GM13977 (cell line): Measurements from ENCODE around the gene ADAMTS13.

Experiments used
- DNase-seq: peaks from one replicate; pipeline ENCODE4 v3.0.0; 2012; ENCODE audit warnings: low spot score
- in situ Hi-C: fragments of 300-500 bp; cut with MboI; formaldehyde crosslinking; loops from one replicate; pipeline ENCODE4 v1.12.0; 2022; ENCODE audit warnings: low sequenced_read_pairs, low pct_unique_long_range_greater_than_20kb, mixed read lengths, inconsistent platforms; ENCODE audit not compliant: unreplicated experiment
- TF ChIP-seq, protein P1 (sequence below): IDR thresholded peaks from 2 replicates; pipeline ENCODE4 v1.5.1; 2012; ENCODE audit warnings: mild to moderate bottlenecking, control low read depth; ENCODE audit not compliant: insufficient read depth; ENCODE audit errors: extremely low read depth, missing control alignments

Gene ADAMTS13

GRCh38 chr9:133429641-133430161 is 7.5 kb downstream of the ADAMTS13 start:
- in situ Hi-C loops, result no loop called here
- DNase-seq, result peak; percentile 83
- TF ChIP-seq, protein P1, sequence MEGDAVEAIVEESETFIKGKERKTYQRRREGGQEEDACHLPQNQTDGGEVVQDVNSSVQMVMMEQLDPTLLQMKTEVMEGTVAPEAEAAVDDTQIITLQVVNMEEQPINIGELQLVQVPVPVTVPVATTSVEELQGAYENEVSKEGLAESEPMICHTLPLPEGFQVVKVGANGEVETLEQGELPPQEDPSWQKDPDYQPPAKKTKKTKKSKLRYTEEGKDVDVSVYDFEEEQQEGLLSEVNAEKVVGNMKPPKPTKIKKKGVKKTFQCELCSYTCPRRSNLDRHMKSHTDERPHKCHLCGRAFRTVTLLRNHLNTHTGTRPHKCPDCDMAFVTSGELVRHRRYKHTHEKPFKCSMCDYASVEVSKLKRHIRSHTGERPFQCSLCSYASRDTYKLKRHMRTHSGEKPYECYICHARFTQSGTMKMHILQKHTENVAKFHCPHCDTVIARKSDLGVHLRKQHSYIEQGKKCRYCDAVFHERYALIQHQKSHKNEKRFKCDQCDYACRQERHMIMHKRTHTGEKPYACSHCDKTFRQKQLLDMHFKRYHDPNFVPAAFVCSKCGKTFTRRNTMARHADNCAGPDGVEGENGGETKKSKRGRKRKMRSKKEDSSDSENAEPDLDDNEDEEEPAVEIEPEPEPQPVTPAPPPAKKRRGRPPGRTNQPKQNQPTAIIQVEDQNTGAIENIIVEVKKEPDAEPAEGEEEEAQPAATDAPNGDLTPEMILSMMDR, result peak; percentile 48

GRCh38 chr9:133430244-133430643 is 8.1 kb downstream of the ADAMTS13 start:
- TF ChIP-seq, protein P1, result no peak
- DNase-seq, result no peak
- in situ Hi-C loops, result no loop called here

DNA sequence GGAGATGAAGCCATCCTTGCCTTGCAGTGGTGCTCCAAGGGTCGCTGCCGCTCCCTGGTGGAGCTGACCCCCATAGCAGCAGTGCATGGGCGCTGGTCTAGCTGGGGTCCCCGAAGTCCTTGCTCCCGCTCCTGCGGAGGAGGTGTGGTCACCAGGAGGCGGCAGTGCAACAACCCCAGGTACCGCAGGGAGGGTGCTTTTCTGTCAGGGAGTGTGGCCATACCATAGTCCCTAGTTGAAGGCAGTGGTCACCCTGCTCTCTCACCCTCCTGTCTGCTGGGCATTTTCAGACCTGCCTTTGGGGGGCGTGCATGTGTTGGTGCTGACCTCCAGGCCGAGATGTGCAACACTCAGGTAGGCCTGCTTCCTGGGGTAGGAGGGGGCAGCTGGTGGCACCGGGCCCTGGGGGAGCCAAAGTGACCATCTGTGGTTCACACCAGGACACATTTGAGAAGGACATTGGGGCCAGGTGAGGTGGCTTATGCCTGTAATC is 11.2 kb downstream of the ADAMTS13 start:
- no peak for DNase-seq
- TF ChIP-seq, protein P1, result peak; percentile 21
- in situ Hi-C loops, result no loop called here

DNA sequence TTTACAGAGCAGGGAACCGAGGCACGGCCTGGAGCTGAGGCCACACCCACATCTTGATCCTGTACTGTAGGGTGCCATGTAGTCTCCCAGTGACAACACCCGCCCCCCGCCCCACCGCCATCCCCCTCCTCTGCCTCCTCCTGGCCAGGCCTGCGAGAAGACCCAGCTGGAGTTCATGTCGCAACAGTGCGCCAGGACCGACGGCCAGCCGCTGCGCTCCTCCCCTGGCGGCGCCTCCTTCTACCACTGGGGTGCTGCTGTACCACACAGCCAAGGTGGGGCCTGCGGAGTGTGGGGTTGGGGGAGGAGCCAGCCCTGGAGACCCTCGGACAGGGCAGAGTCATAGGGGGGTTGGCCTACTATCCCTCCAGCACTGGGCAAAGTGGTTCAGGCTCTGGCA is 14.5 kb downstream of the ADAMTS13 start:
- in situ Hi-C loops, result no loop called here
- TF ChIP-seq, protein P1, result no peak

DNA sequence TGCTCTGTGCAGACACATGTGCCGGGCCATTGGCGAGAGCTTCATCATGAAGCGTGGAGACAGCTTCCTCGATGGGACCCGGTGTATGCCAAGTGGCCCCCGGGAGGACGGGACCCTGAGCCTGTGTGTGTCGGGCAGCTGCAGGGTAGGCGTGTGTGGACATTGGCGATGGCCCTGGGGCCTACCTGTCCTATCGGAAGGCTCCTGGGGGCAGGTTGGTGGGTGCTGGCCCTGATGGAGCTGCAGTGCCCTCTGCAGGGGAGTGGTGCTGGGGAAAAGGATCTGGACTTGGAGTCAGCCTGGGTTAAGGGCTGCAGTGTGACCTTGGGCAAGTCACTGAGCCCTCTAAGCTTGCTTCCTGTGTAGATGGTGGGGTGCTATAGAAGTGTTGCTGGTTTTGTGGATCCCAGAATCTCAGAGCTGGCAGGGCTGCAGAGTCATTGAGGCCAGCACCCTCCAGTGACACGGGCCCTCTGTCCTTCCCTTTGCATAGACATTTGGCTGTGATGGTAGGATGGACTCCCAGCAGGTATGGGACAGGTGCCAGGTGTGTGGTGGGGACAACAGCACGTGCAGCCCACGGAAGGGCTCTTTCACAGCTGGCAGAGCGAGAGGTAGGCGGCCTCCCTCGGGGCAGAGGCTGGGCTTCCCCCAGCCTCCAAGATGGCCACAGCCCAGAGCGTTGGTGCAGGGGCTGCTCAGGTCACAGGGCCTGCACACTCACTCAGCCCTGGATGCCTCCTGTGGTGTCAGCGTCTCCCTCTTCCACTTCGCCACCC is 15.8 kb downstream of the ADAMTS13 start:
- in situ Hi-C loops, result no loop called here
- peak; percentile 78 for DNase-seq
- TF ChIP-seq, protein P1, result peak; percentile 66

More for the DNA sequence above, 14.5 kb downstream of the ADAMTS13 start:
- no peak for DNase-seq

- no peak for DNase-seq
- in situ Hi-C loops, result no loop called here
- TF ChIP-seq, protein P1, result no peak
Observed at GRCh38 chr9:133439337-133439736, 17.2 kb downstream of the ADAMTS13 start.
